Caco-2 (cell line): ENCODE data around the gene CTIF. TPM values are rescaled to one million over a fixed set of nuclear protein-coding genes. Genes with fewer than 3 reads are reported as not detected.

Source experiments
- BruUV-seq: library from RNA; stranded (reverse); fragments of 400-500 nt; replicated peaks from 2 replicates; lab custom pipeline; 2021; lab: Mats Ljungman, UMichigan
- CTCF ChIA-PET: fragments of 300-600 bp; sonication (Branson Sonifier 250); formaldehyde crosslinking; loops from one replicate; lab custom pipeline; 2022; ENCODE audit warnings: antibody characterized with exemption; lab: Charles Lee
- POLR2A ChIA-PET: fragments of 300-600 bp; sonication (Branson Sonifier 250); formaldehyde crosslinking; loops from one replicate; lab custom pipeline; 2022; ENCODE audit warnings: antibody characterized with exemption; lab: Charles Lee
- DNase-seq, 2 experiments: peaks; one replicate each; pipeline versions ENCODE4 v3.0.0 to v3.0.0-alpha.2; 2020 to 2022
- H3K27me3 ChIP-seq: replicated peaks from 2 replicates; pipeline ENCODE4 v1.6.0; 2011; ENCODE audit warnings: low read length; ENCODE audit not compliant: control insufficient read depth, insufficient read depth
- H3K36me3 ChIP-seq: 2 replicates; pipeline ENCODE4 v1.5.1; 2011; ENCODE audit warnings: low read length; ENCODE audit not compliant: control insufficient read depth, insufficient read depth
- H3K4me1 ChIP-seq: fragments of 250-450 bp; sonication (Bioruptor Pico); 2 replicates; pipeline ENCODE4 v1.5.1; 2020; ENCODE audit warnings: mild to moderate bottlenecking
- H3K4me3 ChIP-seq: 2 replicates; pipeline ENCODE4 v1.5.1; 2011; ENCODE audit warnings: low read depth, mild to moderate bottlenecking, control low read depth, low read length
- H3K9me3 ChIP-seq: fragments of 250-450 bp; sonication (Bioruptor Pico); 2 replicates; pipeline ENCODE4 v1.5.1; 2020; ENCODE audit warnings: mild to moderate bottlenecking, moderate library complexity
- H3K27ac Mint-ChIP-seq: one replicate; pipeline ENCODE4 v1.8.0; 2022; ENCODE audit warnings: mixed read lengths; ENCODE audit not compliant: unreplicated experiment
- H3K27me3 Mint-ChIP-seq: one replicate; pipeline ENCODE4 v1.8.0; 2022; ENCODE audit warnings: mixed read lengths; ENCODE audit not compliant: insufficient read depth, unreplicated experiment
- H3K36me3 Mint-ChIP-seq: one replicate; pipeline ENCODE4 v1.8.0; 2022; ENCODE audit warnings: mild to moderate bottlenecking, mixed read lengths; ENCODE audit not compliant: insufficient read depth, unreplicated experiment
- H3K4me1 Mint-ChIP-seq: one replicate; pipeline ENCODE4 v1.8.0; 2022; ENCODE audit warnings: low read depth, mixed read lengths; ENCODE audit not compliant: unreplicated experiment
- H3K4me3 Mint-ChIP-seq: one replicate; pipeline ENCODE4 v1.8.0; 2022; ENCODE audit warnings: mild to moderate bottlenecking, moderate library complexity, mixed read lengths; ENCODE audit not compliant: unreplicated experiment
- H3K9me3 Mint-ChIP-seq: one replicate; pipeline ENCODE4 v1.8.0; 2022; ENCODE audit warnings: mixed read lengths; ENCODE audit not compliant: unreplicated experiment
- intact Hi-C: fragments of 100-400 bp; cut with micrococcal nuclease; formaldehyde crosslinking; loops from one replicate; pipeline ENCODE4 v1.10.0; 2022; ENCODE audit not compliant: unreplicated experiment
- total RNA-seq: library from RNA; stranded (reverse); gene quantifications from 2 replicates; pipeline ENCODE4 v1.2.3, GENCODE V29; 2022
- TF ChIP-seq, protein P1 (sequence below), 2 experiments: fragments of 200-600 bp in 1 of 2; IDR thresholded peaks; 1 replicate in 1 of 2; 2 replicates in 1 of 2; pipeline versions ENCODE4 v1.5.1 to v1.8.0; 2011 to 2022; ENCODE audit warnings: antibody characterized with exemption in 1 of 2, control low read depth in 1 of 2, inconsistent platforms in 1 of 2, low read depth in 1 of 2, low read length in 1 of 2, mild to moderate bottlenecking in 1 of 2, moderate library complexity in 1 of 2; ENCODE audit not compliant: insufficient read depth in 1 of 2, severe bottlenecking in 1 of 2, unreplicated experiment in 1 of 2

CTIF gene
- total RNA-seq, 1 experiment from 2014 or later = 19.9 TPM

DNA sequence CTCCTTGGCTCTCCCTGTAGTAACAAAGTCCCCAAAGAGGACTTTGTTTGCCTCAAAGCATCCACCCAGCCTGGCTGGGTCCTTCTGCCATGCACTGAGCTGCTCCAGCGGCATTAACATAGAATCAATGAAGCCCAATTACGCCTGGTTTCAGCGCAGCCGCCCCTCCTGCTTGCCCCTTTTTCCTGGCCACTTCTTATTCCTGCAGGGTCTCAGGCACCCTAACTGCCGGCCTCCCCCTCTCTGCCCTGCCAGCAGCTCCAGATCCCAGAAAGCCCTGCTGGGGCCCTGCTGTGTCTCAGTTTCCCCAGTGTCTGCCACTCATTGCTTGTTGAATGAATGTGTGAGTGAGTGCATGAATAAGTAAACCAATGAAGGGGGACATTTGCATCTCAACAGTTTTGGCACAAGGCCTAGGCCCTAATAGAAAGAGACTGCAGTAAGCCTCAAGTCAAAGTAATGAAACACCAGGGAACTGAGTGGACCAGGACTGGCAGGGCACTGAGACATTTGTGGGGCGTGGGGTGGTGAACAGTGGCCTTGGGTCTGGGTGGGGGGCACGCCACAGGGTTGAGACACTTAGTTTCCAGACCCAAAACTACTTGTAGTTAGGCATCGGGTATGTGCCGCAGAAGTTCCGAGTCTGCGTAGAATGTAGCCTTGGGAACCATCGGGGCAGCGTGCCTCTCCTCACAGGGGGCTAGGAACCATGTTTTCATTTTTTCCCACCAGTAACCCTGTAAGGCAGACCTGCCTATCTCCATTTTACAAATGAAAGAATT is 351.3 kb downstream of the CTIF start:
- H3K4me3 ChIP-seq = no peak overlapping the region
- H3K4me1 Mint-ChIP-seq = peaks cover 4% of the 10 kb centered on the region

DNA sequence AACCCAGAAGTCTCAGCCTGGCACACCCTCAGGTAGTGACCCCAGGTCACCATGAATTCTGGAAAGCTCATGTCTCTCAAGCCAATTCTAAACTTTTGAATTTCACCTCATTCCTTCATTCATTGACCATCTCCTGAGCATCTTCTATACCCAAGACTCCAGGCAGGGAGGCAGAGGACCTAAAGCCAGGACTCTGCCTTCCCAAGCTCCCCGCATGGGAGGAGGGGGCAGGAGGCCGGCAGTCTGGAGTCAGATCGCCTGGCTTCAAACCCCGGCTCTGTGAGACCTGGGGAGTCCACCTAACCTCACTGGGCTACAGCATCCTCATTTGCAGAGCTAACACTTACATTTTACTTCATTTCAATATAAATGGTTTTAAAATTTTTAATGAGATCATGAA is 352.9 kb downstream of the CTIF start:
- ChIA-PET POLR2A (no interaction called here), CTCF (no interaction called here)
- H3K27me3 Mint-ChIP-seq = no peaks in the 10 kb centered on the region
- H3K4me1 Mint-ChIP-seq = peaks cover 4% of the 10 kb centered on the region
- H3K9me3 Mint-ChIP-seq = no peaks in the 10 kb centered on the region
- intact Hi-C loops = no loop called here
- no peak overlapping the region for H3K27ac Mint-ChIP-seq
- Histone ChIP-seq H3K27me3 (no peaks in the 10 kb centered on the region), H3K4me1 (0 out of 2 replicates have a peak, but pooled peaks cover 3% of the 10 kb centered on the region), H3K4me3 (no peak overlapping the region), H3K9me3 (no peaks in the 10 kb centered on the region), H3K36me3 (no peaks in the 10 kb centered on the region)
- no peak for DNase-seq
- TF ChIP-seq, protein P1, sequence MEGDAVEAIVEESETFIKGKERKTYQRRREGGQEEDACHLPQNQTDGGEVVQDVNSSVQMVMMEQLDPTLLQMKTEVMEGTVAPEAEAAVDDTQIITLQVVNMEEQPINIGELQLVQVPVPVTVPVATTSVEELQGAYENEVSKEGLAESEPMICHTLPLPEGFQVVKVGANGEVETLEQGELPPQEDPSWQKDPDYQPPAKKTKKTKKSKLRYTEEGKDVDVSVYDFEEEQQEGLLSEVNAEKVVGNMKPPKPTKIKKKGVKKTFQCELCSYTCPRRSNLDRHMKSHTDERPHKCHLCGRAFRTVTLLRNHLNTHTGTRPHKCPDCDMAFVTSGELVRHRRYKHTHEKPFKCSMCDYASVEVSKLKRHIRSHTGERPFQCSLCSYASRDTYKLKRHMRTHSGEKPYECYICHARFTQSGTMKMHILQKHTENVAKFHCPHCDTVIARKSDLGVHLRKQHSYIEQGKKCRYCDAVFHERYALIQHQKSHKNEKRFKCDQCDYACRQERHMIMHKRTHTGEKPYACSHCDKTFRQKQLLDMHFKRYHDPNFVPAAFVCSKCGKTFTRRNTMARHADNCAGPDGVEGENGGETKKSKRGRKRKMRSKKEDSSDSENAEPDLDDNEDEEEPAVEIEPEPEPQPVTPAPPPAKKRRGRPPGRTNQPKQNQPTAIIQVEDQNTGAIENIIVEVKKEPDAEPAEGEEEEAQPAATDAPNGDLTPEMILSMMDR (IDR thresholded peaks at IDR 0.05; ENCODE audit: insufficient read depth in 1 of 2, low read depth in 1 of 2, low read length in 1 of 2, severe bottlenecking in 1 of 2, unreplicated experiment in 1 of 2) = no peak
- H3K4me3 Mint-ChIP-seq = no peak overlapping the region
- no TSS peak for BruUV-seq
- H3K36me3 Mint-ChIP-seq = no peaks in the 10 kb centered on the region

More for the DNA sequence above, 351.3 kb downstream of the CTIF start:
- Histone ChIP-seq H3K9me3 (no peaks in the 10 kb centered on the region), H3K4me1 (0 out of 2 replicates have a peak, but pooled peaks cover 3% of the 10 kb centered on the region), H3K27me3 (no peaks in the 10 kb centered on the region), H3K36me3 (no peaks in the 10 kb centered on the region)
- POLR2A ChIA-PET = no interaction called here
- CTCF ChIA-PET = no interaction called here
- intact Hi-C loops = no loop called here
- H3K4me3 Mint-ChIP-seq = no peak overlapping the region
- TF ChIP-seq, protein P1 (IDR thresholded peaks at IDR 0.05; ENCODE audit: insufficient read depth in 1 of 2, low read depth in 1 of 2, low read length in 1 of 2, severe bottlenecking in 1 of 2, unreplicated experiment in 1 of 2) = no peak
- no peaks in the 10 kb centered on the region for H3K9me3 Mint-ChIP-seq
- H3K27ac Mint-ChIP-seq = no peak overlapping the region
- DNase-seq = no peak
- H3K36me3 Mint-ChIP-seq = no peaks in the 10 kb centered on the region
- BruUV-seq = no TSS peak
- H3K27me3 Mint-ChIP-seq = no peaks in the 10 kb centered on the region

DNA sequence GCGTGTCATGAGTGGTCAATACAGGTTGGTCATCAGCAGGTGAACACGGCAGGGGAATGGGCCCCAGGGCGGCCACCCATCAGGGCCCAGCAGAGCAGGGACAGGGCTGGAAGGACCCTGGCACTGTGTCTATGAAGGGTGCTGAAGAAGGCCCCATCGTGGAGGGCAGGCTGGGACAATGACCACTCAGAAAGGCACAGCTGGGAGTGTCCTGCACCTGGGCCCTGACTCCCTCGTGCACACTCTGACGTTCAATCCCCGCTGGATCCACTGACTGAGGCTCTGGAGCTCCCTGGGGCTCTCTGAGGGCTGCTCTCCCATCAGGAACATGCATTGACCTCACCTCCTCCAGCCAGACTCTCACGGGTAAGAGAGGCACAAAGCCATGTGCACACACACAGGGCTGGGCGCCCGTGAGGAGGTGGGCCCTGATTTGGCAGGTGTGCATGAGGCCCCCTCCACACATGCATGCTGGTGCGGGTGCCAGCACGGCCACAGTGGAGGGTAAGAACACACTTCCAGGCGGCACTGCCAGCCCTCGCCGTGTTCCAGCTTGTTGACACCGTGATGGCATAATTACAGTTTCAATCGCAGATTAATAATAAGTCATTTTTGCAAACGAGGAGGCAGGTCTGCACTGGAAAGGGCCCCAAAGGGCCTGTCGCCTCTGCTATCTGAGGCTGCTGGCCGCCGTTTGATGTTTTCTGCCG is 353.5 kb downstream of the CTIF start:
- no peak overlapping the region for H3K4me3 Mint-ChIP-seq
- BruUV-seq = no TSS peak
- intact Hi-C loops = no loop called here
- ChIA-PET POLR2A (no interaction called here), CTCF (interaction anchor here (0.7 kb wide), 1 partner anchor 40 kb away, joined by 4 read pairs; no protein-coding TSS in a partner anchor)
- H3K27me3 Mint-ChIP-seq = no peaks in the 10 kb centered on the region
- H3K27ac Mint-ChIP-seq = no peak overlapping the region
- H3K9me3 ChIP-seq = no peaks in the 10 kb centered on the region
- H3K27me3 ChIP-seq = no peaks in the 10 kb centered on the region
- H3K4me1 Mint-ChIP-seq = peaks cover 4% of the 10 kb centered on the region
- H3K36me3 Mint-ChIP-seq = no peaks in the 10 kb centered on the region
- no peaks in the 10 kb centered on the region for H3K9me3 Mint-ChIP-seq
- DNase-seq = no peak
- 0 out of 2 replicates have a peak, but pooled peaks cover 3% of the 10 kb centered on the region for H3K4me1 ChIP-seq
- H3K4me3 ChIP-seq = no peak overlapping the region
- TF ChIP-seq, protein P1 (IDR thresholded peaks at IDR 0.05; ENCODE audit: insufficient read depth in 1 of 2, low read depth in 1 of 2, low read length in 1 of 2, severe bottlenecking in 1 of 2, unreplicated experiment in 1 of 2) = no peak
- no peaks in the 10 kb centered on the region for H3K36me3 ChIP-seq
